CD14-positive monocyte (primary cell): Measurements from ENCODE around the gene GRIK2. TPM values are rescaled to one million over a fixed set of nuclear protein-coding genes. Genes with fewer than 3 reads are reported as not detected.

Source experiments
- DNase-seq, 3 donors: peaks; one replicate each; pipeline ENCODE4 v3.0.0-alpha.2; 2011 to 2022
- H2AFZ ChIP-seq: 2 replicates; pipeline ENCODE4 v1.6.0; 2012; ENCODE audit warnings: mild to moderate bottlenecking, low read depth, low read length, inconsistent platforms; ENCODE audit not compliant: insufficient read depth, poor library complexity, severe bottlenecking
- H3K27ac ChIP-seq, 2 donors: 1 replicate in 1 of 2; 2 replicates in 1 of 2; pipeline ENCODE4 v1.5.1; 2012 to 2013; ENCODE audit warnings: low read length in 2 of 2, control low read depth in 1 of 2, inconsistent platforms in 1 of 2, low read depth in 1 of 2, mild to moderate bottlenecking in 1 of 2
- H3K27me3 ChIP-seq, 2 donors: one replicate each; pipeline versions ENCODE4 v1.6.0 to v1.6.1; 2011 to 2013; ENCODE audit warnings: low read length in 2 of 2; ENCODE audit not compliant: control insufficient read depth in 2 of 2, insufficient read depth in 2 of 2
- H3K36me3 ChIP-seq, 2 donors: replicated peaks in 1 of 2; 1 replicate in 1 of 2; 2 replicates in 1 of 2; pipeline versions ENCODE4 v1.5.1 to v1.6.1; 2012 to 2013; ENCODE audit warnings: low read length in 2 of 2, control low read depth in 1 of 2, inconsistent platforms in 1 of 2, mild to moderate bottlenecking in 1 of 2; ENCODE audit not compliant: insufficient read depth in 2 of 2, control insufficient read depth in 1 of 2
- H3K4me1 ChIP-seq, 2 donors: 1 replicate in 1 of 2; 2 replicates in 1 of 2; pipeline versions ENCODE4 v1.5.1 to v1.6.1; 2012 to 2013; ENCODE audit warnings: low read length in 2 of 2, control low read depth in 1 of 2, inconsistent platforms in 1 of 2, mild to moderate bottlenecking in 1 of 2, moderate library complexity in 1 of 2; ENCODE audit not compliant: insufficient read depth in 2 of 2, control insufficient read depth in 1 of 2
- H3K4me2 ChIP-seq: replicated peaks from 2 replicates; pipeline ENCODE3; 2012; ENCODE audit warnings: low read length, moderate library complexity, mild to moderate bottlenecking; ENCODE audit not compliant: poor library complexity, severe bottlenecking; ENCODE audit errors: extremely low read depth
- H3K4me3 ChIP-seq, 3 experiments: fragments of 200-600 bp in 1 of 3; sonication (generic) in 1 of 3; replicated peaks in 1 of 3; 1 replicate in 2 of 3; 2 replicates in 1 of 3; pipeline ENCODE4 v1.5.1; 2011 to 2013; ENCODE audit warnings: low read length in 3 of 3, mild to moderate bottlenecking in 3 of 3, control low read depth in 2 of 3, low read depth in 2 of 3, inconsistent platforms in 1 of 3, moderate library complexity in 1 of 3
- H3K79me2 ChIP-seq: 2 replicates; pipeline ENCODE4 v1.6.0; 2012; ENCODE audit warnings: mild to moderate bottlenecking, control low read depth, inconsistent platforms, low read length, moderate library complexity; ENCODE audit not compliant: insufficient read depth
- H3K9ac ChIP-seq: 2 replicates; pipeline ENCODE4 v1.6.0; 2017; ENCODE audit warnings: low read length, mild to moderate bottlenecking; ENCODE audit not compliant: insufficient read depth, poor library complexity, severe bottlenecking
- H3K9me3 ChIP-seq, 2 donors: replicated peaks in 1 of 2; 1 replicate in 1 of 2; 2 replicates in 1 of 2; pipeline versions ENCODE4 v1.5.1 to v1.6.1; 2012 to 2013; ENCODE audit warnings: low read length in 2 of 2, control low read depth in 1 of 2; ENCODE audit not compliant: control insufficient read depth in 1 of 2, insufficient read depth in 1 of 2
- H4K20me1 ChIP-seq: 2 replicates; pipeline ENCODE4 v1.6.0; 2012; ENCODE audit warnings: mild to moderate bottlenecking, low read length, control low read depth, moderate library complexity; ENCODE audit not compliant: insufficient read depth
- H3K27ac Mint-ChIP-seq, 7 donors: one replicate each; pipeline ENCODE4 v1.8.0; 2020; ENCODE audit warnings: mild to moderate bottlenecking in 7 of 7, mixed read lengths in 7 of 7, moderate library complexity in 6 of 7, inconsistent platforms in 2 of 7
- H3K27me3 Mint-ChIP-seq, 3 donors: one replicate each; pipeline ENCODE4 v1.8.0; 2021 to 2022; ENCODE audit warnings: low read depth in 3 of 3, mild to moderate bottlenecking in 3 of 3, mixed read lengths in 3 of 3, moderate library complexity in 3 of 3, inconsistent platforms in 1 of 3
- H3K36me3 Mint-ChIP-seq, 2 donors: one replicate each; pipeline ENCODE4 v1.8.0; 2020; ENCODE audit warnings: mixed read lengths in 2 of 2, inconsistent platforms in 1 of 2, mild to moderate bottlenecking in 1 of 2
- H3K4me1 Mint-ChIP-seq: one replicate; pipeline ENCODE4 v1.8.0; 2020; ENCODE audit warnings: mild to moderate bottlenecking, mixed read lengths
- H3K4me3 Mint-ChIP-seq, 2 donors: one replicate each; pipeline ENCODE4 v1.8.0; 2020; ENCODE audit warnings: mild to moderate bottlenecking in 2 of 2, mixed read lengths in 2 of 2, moderate library complexity in 1 of 2
- H3K9me3 Mint-ChIP-seq, 7 donors: one replicate each; pipeline ENCODE4 v1.8.0; 2020 to 2022; ENCODE audit warnings: mixed read lengths in 7 of 7, mild to moderate bottlenecking in 6 of 7, moderate library complexity in 6 of 7, inconsistent platforms in 2 of 7
- WGBS: methylation state at CpG from one replicate; pipeline ENCODE4 v1.1.5; 2013; ENCODE audit warnings: missing lambda C conversion rate; ENCODE audit not compliant: insufficient coverage; 5-methylcytosine and 5-hydroxymethylcytosine counted together
- intact Hi-C, 2 donors: fragments of 100-400 bp; cut with micrococcal nuclease; formaldehyde crosslinking; loops; one replicate each; pipeline versions ENCODE4 v1.15.0 to v1.15.1; 2023
- polyA plus RNA-seq, 3 donors: library from polyadenylated mRNA; depleted of rRNA in 1 of 3; unstranded in 2 of 3; stranded (reverse) in 1 of 3; fragments of 300-500 nt in 2 of 3; fragments of >200 nt in 1 of 3; fragmentation: Illumina TruSeq in 2 of 3; gene quantifications; 1 replicate in 2 of 3; 2 replicates in 1 of 3; pipeline ENCODE4 v1.2.3, GENCODE V29; 2012 to 2021
- TF ChIP-seq, protein P1 (sequence below): fragments of 200-600 bp; IDR thresholded peaks from one replicate; pipeline ENCODE4 v1.8.0; 2022; ENCODE audit warnings: antibody characterized with exemption, mild to moderate bottlenecking

GRIK2 gene
- polyA plus RNA-seq, 3 donors = not detected

- no peak overlapping the region for H2AFZ ChIP-seq
- H3K9ac ChIP-seq = no peak overlapping the region
- H4K20me1 ChIP-seq = no peaks in the 10 kb centered on the region
- H3K9me3 ChIP-seq = no peaks in the 10 kb centered on the region
- no peaks in the 10 kb centered on the region for H3K36me3 ChIP-seq
- no peak overlapping the region for H3K27ac ChIP-seq
- peaks cover 0 to 3% (median 0%) of the 10 kb centered on the region in 7 donors for H3K9me3 Mint-ChIP-seq
- TF ChIP-seq, protein P1, sequence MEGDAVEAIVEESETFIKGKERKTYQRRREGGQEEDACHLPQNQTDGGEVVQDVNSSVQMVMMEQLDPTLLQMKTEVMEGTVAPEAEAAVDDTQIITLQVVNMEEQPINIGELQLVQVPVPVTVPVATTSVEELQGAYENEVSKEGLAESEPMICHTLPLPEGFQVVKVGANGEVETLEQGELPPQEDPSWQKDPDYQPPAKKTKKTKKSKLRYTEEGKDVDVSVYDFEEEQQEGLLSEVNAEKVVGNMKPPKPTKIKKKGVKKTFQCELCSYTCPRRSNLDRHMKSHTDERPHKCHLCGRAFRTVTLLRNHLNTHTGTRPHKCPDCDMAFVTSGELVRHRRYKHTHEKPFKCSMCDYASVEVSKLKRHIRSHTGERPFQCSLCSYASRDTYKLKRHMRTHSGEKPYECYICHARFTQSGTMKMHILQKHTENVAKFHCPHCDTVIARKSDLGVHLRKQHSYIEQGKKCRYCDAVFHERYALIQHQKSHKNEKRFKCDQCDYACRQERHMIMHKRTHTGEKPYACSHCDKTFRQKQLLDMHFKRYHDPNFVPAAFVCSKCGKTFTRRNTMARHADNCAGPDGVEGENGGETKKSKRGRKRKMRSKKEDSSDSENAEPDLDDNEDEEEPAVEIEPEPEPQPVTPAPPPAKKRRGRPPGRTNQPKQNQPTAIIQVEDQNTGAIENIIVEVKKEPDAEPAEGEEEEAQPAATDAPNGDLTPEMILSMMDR = no peak
- no peaks in the 10 kb centered on the region for H3K4me1 ChIP-seq
- no CpG with 5 or more reads among the region's 1 CpG for WGBS
- H3K79me2 ChIP-seq = no peaks in the 10 kb centered on the region
- H3K4me3 Mint-ChIP-seq = no peak overlapping the region
- no peak overlapping the region for H3K4me3 ChIP-seq
- H3K27ac Mint-ChIP-seq = no peak overlapping the region
- no peak overlapping the region for H3K4me2 ChIP-seq
- intact Hi-C loops = no loop called here
- no peaks in the 10 kb centered on the region for H3K4me1 Mint-ChIP-seq
- DNase-seq = no peak
- H3K27me3 Mint-ChIP-seq = no peaks in the 10 kb centered on the region
- H3K27me3 ChIP-seq = no peaks in the 10 kb centered on the region
- no peaks in the 10 kb centered on the region for H3K36me3 Mint-ChIP-seq
Measured at GRCh38 chr6:101451981-101452380, 58.5 kb downstream of the GRIK2 start.

- no peak for DNase-seq
- no peak overlapping the region for H3K27ac ChIP-seq
- Mint-ChIP-seq H3K27me3 (no peaks in the 10 kb centered on the region), H3K27ac (no peak overlapping the region), H3K9me3 (peaks cover 0 to 3% (median 0%) of the 10 kb centered on the region in 7 donors), H3K4me3 (no peak overlapping the region), H3K4me1 (no peaks in the 10 kb centered on the region), H3K36me3 (no peaks in the 10 kb centered on the region)
- H4K20me1 ChIP-seq = no peaks in the 10 kb centered on the region
- no peaks in the 10 kb centered on the region for H3K79me2 ChIP-seq
- no CpG with 5 or more reads among the region's 4 CpGs for WGBS
- no peak overlapping the region for H3K4me3 ChIP-seq
- no peaks in the 10 kb centered on the region for H3K27me3 ChIP-seq
- intact Hi-C loops = no loop called here
- no peaks in the 10 kb centered on the region for H3K4me1 ChIP-seq
- H2AFZ ChIP-seq = no peak overlapping the region
- no peaks in the 10 kb centered on the region for H3K36me3 ChIP-seq
- TF ChIP-seq, protein P1 = no peak
- no peak overlapping the region for H3K4me2 ChIP-seq
- no peaks in the 10 kb centered on the region for H3K9me3 ChIP-seq
- H3K9ac ChIP-seq = no peak overlapping the region
Measured at GRCh38 chr6:101453221-101453620, 59.7 kb downstream of the GRIK2 start.
